ENCODE data around the gene HACL1. TPM values are rescaled to one million over a fixed set of nuclear protein-coding genes. Genes with fewer than 3 reads are reported as not detected.

The HACL1 gene
- total and polyA plus RNA-seq, 4 experiments from 2014 or later: 36.8 to 44.4 (median 40.6) TPM

- H3K27me3 Mint-ChIP-seq: no peaks in the 10 kb centered on the region
- Histone ChIP-seq H3K27me3 (ENCODE audit: insufficient read depth, low read length) (no peaks in the 10 kb centered on the region), H3K9me3 (ENCODE audit: control insufficient read depth in 1 of 2, low read length in 2 of 2) (no peaks in the 10 kb centered on the region), H3K4me3 (ENCODE audit: low read length in 2 of 2) (peak overlapping the region; percentile 65 to 100), H3K27ac (ENCODE audit: low read depth, low read length) (peak overlapping the region; percentile 83), H3K4me1 (ENCODE audit: insufficient read depth, low read length) (peaks cover 37% of the 10 kb centered on the region), H3K36me3 (ENCODE audit: insufficient read depth, low read length) (peaks cover 14% of the 10 kb centered on the region)
- intact Hi-C loops (cut with micrococcal nuclease): loop anchor here (5.0 kb wide), 2 partner anchors 255 to 655 kb away; partner anchors contain the start of gene NR2C2
- peaks cover 31 to 68% (median 49%) of the 10 kb centered on the region in 4 donors for H3K4me1 Mint-ChIP-seq
- CTCF ChIA-PET (ENCODE audit: partially characterized antibody): interaction anchor here (1.0 to 1.9 kb wide), 3 partner anchors 9 to 210 kb away, joined by 4 to 8 read pairs (median 5); no protein-coding TSS in a partner anchor
- peak overlapping the region; percentile 94 to 100 (median 99) for H3K27ac Mint-ChIP-seq
- peaks cover 52 to 53% of the 10 kb centered on the region in 2 donors for H3K36me3 Mint-ChIP-seq
- peaks cover 0 to 2% (median 0%) of the 10 kb centered on the region in 8 donors for H3K9me3 Mint-ChIP-seq
- no peak for DNase-seq
- peak overlapping the region; percentile 97 to 100 (median 100) for H3K4me3 Mint-ChIP-seq
- POLR2A ChIA-PET (ENCODE audit: partially characterized antibody): interaction anchor here (0.6 to 2.1 kb wide), 19 partner anchors 9 to 1242 kb away, joined by 3 to 16 read pairs (median 4); partner anchors contain the start of genes CAPN7, CCDC174, DPH3 and RBSN
Measured at GRCh38 chr3:15602146-15602536, 772 bp upstream of the HACL1 start.

DNA sequence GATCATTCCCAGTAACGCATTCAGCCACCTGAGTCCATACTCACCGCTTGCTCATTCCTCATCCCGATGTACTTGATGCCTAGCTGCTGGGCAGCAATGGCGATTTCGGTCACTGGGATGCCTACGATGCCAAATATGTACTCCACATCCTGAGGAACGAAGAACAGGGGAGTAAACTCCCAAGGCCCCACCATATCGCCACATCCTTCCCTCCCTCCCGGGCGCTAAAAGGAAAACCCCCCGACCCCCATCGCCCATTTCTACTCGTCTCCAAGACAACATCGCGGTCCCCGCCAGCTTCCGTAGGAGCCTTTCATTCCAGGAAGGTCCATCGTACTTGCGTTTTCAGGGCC lies 347 bp downstream of the HACL1 start:
- DNase-seq: no peak
- intact Hi-C loops (cut with micrococcal nuclease): loop anchor here (1.0 to 5.0 kb wide), 7 partner anchors 23 to 664 kb away; partner anchors contain the start of genes CAPN7, NR2C2, OXNAD1 and RBSN
- Mint-ChIP-seq H3K27me3 (no peaks in the 10 kb centered on the region), H3K4me1 (peaks cover 33 to 70% (median 50%) of the 10 kb centered on the region in 4 donors), H3K9me3 (peaks cover 0 to 2% (median 0%) of the 10 kb centered on the region in 8 donors), H3K4me3 (peak overlapping the region; percentile 97 to 100 (median 100)), H3K36me3 (peaks cover 51 to 60% of the 10 kb centered on the region in 2 donors), H3K27ac (peak overlapping the region; percentile 94 to 100 (median 99))
- no peaks in the 10 kb centered on the region for H3K9me3 ChIP-seq (ENCODE audit: control insufficient read depth in 1 of 2, low read length in 2 of 2)
- peaks cover 37% of the 10 kb centered on the region for H3K4me1 ChIP-seq (ENCODE audit: insufficient read depth, low read length)
- ChIA-PET CTCF (ENCODE audit: partially characterized antibody) (interaction anchor here (1.1 to 1.9 kb wide), 4 partner anchors 10 to 396 kb away, joined by 3 to 8 read pairs (median 4); no protein-coding TSS in a partner anchor), POLR2A (ENCODE audit: partially characterized antibody) (interaction anchor here (0.8 to 2.1 kb wide), 18 partner anchors 10 to 1243 kb away, joined by 3 to 16 read pairs (median 5); partner anchors contain the start of genes CAPN7, CCDC174 and RBSN)
- peak overlapping the region; percentile 65 to 86 for H3K4me3 ChIP-seq (ENCODE audit: low read length in 2 of 2)
- H3K27me3 ChIP-seq (ENCODE audit: insufficient read depth, low read length): no peaks in the 10 kb centered on the region
- peaks cover 21% of the 10 kb centered on the region for H3K36me3 ChIP-seq (ENCODE audit: insufficient read depth, low read length)
- peak overlapping the region; percentile 83 for H3K27ac ChIP-seq (ENCODE audit: low read depth, low read length)

- H3K27ac ChIP-seq (ENCODE audit: low read depth, low read length): no peak overlapping the region
- Mint-ChIP-seq H3K27ac (peak overlapping the region in 2 of 7 donors; percentile 29 to 37), H3K4me3 (no peak overlapping the region), H3K36me3 (peaks cover 35 to 45% of the 10 kb centered on the region in 2 donors), H3K9me3 (no peaks in the 10 kb centered on the region), H3K27me3 (no peaks in the 10 kb centered on the region), H3K4me1 (peaks cover 23 to 40% (median 31%) of the 10 kb centered on the region in 4 donors)
- peaks cover 29% of the 10 kb centered on the region for H3K36me3 ChIP-seq (ENCODE audit: insufficient read depth, low read length)
- H3K4me3 ChIP-seq (ENCODE audit: low read length in 2 of 2): no peak overlapping the region
- H3K4me1 ChIP-seq (ENCODE audit: insufficient read depth, low read length): peaks cover 27% of the 10 kb centered on the region
- intact Hi-C loops (cut with micrococcal nuclease): no loop called here
- ChIA-PET POLR2A (ENCODE audit: partially characterized antibody) (no interaction called here), CTCF (ENCODE audit: partially characterized antibody) (no interaction called here)
- no peak for DNase-seq
- H3K9me3 ChIP-seq (ENCODE audit: control insufficient read depth in 1 of 2, low read length in 2 of 2): no peaks in the 10 kb centered on the region
- H3K27me3 ChIP-seq (ENCODE audit: insufficient read depth, low read length): no peaks in the 10 kb centered on the region
Measured at GRCh38 chr3:15595955-15596354, 5.4 kb downstream of the HACL1 start.

GRCh38 chr3:15592968-15593367 lies 8.4 kb downstream of the HACL1 start:
- no peak for DNase-seq
- POLR2A ChIA-PET (ENCODE audit: partially characterized antibody): interaction anchor here (0.6 kb wide), 1 partner anchor 73 kb away, joined by 3 read pairs; no protein-coding TSS in a partner anchor
- H3K36me3 ChIP-seq (ENCODE audit: insufficient read depth, low read length): peaks cover 20% of the 10 kb centered on the region
- Mint-ChIP-seq H3K27ac (no peak overlapping the region), H3K27me3 (no peaks in the 10 kb centered on the region), H3K4me3 (no peak overlapping the region), H3K9me3 (no peaks in the 10 kb centered on the region), H3K4me1 (peaks cover 0 to 10% (median 8%) of the 10 kb centered on the region in 4 donors), H3K36me3 (peaks cover 33 to 40% of the 10 kb centered on the region in 2 donors)
- H3K27ac ChIP-seq (ENCODE audit: low read depth, low read length): no peak overlapping the region
- no peaks in the 10 kb centered on the region for H3K4me1 ChIP-seq (ENCODE audit: insufficient read depth, low read length)
- H3K27me3 ChIP-seq (ENCODE audit: insufficient read depth, low read length): no peaks in the 10 kb centered on the region
- H3K9me3 ChIP-seq (ENCODE audit: control insufficient read depth in 1 of 2, low read length in 2 of 2): no peaks in the 10 kb centered on the region
- no peak overlapping the region for H3K4me3 ChIP-seq (ENCODE audit: low read length in 2 of 2)
- intact Hi-C loops (cut with micrococcal nuclease): no loop called here
- CTCF ChIA-PET (ENCODE audit: partially characterized antibody): no interaction called here

DNA sequence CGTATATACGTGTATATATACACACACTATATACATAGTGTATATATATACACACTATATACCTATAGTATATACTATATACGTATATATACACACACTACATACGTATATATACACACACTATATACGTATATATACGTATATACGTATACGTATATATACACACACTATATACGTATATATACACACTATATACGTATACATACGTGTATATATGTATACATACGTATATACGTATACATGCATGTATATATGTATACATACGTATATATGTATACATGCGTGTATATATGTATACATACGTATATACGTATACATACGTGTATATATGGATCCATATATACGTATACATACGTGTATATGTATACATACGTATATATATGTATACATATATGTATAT lies 9.4 kb downstream of the HACL1 start:
- no peaks in the 10 kb centered on the region for H3K4me1 ChIP-seq (ENCODE audit: insufficient read depth, low read length)
- POLR2A ChIA-PET (ENCODE audit: partially characterized antibody): no interaction called here
- no peak for DNase-seq
- peaks cover 0 to 4% (median under 1%) of the 10 kb centered on the region in 4 donors for H3K4me1 Mint-ChIP-seq
- intact Hi-C loops (cut with micrococcal nuclease): no loop called here
- no peaks in the 10 kb centered on the region for H3K27me3 Mint-ChIP-seq
- H3K4me3 ChIP-seq (ENCODE audit: low read length in 2 of 2): no peak overlapping the region
- peaks cover 19% of the 10 kb centered on the region for H3K36me3 ChIP-seq (ENCODE audit: insufficient read depth, low read length)
- no peaks in the 10 kb centered on the region for H3K27me3 ChIP-seq (ENCODE audit: insufficient read depth, low read length)
- H3K27ac Mint-ChIP-seq: no peak overlapping the region
- no peaks in the 10 kb centered on the region for H3K9me3 Mint-ChIP-seq
- H3K9me3 ChIP-seq (ENCODE audit: control insufficient read depth in 1 of 2, low read length in 2 of 2): no peaks in the 10 kb centered on the region
- CTCF ChIA-PET (ENCODE audit: partially characterized antibody): no interaction called here
- no peak overlapping the region for H3K27ac ChIP-seq (ENCODE audit: low read depth, low read length)
- peaks cover 25 to 30% of the 10 kb centered on the region in 2 donors for H3K36me3 Mint-ChIP-seq
- H3K4me3 Mint-ChIP-seq: no peak overlapping the region

DNA sequence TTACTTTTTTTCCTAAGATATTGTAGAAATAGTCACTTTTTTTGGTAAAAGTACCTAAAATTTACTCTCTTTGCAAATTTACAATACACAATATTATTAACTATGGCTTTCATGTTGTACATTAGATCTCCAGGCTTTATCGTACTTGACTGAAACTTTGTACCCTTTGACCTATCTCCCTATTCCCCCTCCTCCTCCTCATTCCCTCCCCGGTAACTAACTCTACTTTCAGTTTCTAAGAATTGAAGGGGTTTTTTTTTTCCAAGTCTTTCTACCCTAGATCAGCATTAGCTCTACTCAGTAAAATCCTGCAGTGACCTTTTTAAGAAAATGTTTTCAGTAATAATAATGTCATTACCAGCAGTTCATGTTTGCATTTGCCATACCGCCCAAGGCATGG lies 10.1 kb downstream of the HACL1 start:
- H3K4me3 ChIP-seq (ENCODE audit: low read length in 2 of 2): no peak overlapping the region
- Mint-ChIP-seq H3K4me3 (no peak overlapping the region), H3K4me1 (peaks cover 0 to 5% (median under 1%) of the 10 kb centered on the region in 4 donors), H3K27ac (no peak overlapping the region), H3K9me3 (no peaks in the 10 kb centered on the region), H3K27me3 (no peaks in the 10 kb centered on the region), H3K36me3 (peaks cover 26 to 29% of the 10 kb centered on the region in 2 donors)
- no peaks in the 10 kb centered on the region for H3K9me3 ChIP-seq (ENCODE audit: control insufficient read depth in 1 of 2, low read length in 2 of 2)
- intact Hi-C loops (cut with micrococcal nuclease): no loop called here
- POLR2A ChIA-PET (ENCODE audit: partially characterized antibody): no interaction called here
- H3K27ac ChIP-seq (ENCODE audit: low read depth, low read length): no peak overlapping the region
- CTCF ChIA-PET (ENCODE audit: partially characterized antibody): no interaction called here
- H3K36me3 ChIP-seq (ENCODE audit: insufficient read depth, low read length): peaks cover 19% of the 10 kb centered on the region
- no peak for DNase-seq
- no peaks in the 10 kb centered on the region for H3K4me1 ChIP-seq (ENCODE audit: insufficient read depth, low read length)
- no peaks in the 10 kb centered on the region for H3K27me3 ChIP-seq (ENCODE audit: insufficient read depth, low read length)

DNA sequence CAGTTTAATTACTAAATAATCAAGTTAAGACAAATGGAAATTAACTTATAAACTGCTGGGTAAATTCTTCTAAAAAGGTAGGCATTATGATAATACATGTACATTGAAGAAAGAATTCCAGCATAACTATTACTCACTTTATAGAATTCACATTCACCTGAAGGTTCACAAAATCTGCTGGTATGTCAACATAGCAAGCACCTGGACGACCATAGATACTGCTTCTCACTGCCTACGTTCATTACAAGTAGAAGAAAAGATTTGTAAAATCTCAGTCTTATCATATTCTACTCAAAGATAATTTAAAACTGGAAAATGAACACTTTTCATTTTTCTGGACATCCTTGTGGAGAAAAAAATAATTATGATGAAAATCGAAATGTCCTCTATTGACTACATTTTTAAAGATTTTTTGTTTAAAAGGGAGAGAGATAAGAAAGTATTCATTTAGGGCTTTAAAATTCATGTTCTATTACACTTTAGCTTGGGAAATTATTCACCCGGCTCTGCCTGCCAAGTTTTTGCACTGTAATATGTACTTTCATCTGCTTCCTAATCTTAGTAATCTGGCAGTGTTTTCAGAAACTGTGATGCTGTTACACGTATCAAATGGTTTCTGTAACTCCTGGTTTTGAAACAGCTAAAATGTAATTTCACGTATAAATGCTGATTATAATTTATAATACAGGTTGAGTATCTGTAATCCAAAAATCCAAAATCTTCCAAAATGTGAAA lies 16.1 kb downstream of the HACL1 start:
- DNase-seq: no peak
- Histone ChIP-seq H3K27me3 (ENCODE audit: insufficient read depth, low read length) (no peaks in the 10 kb centered on the region), H3K4me1 (ENCODE audit: insufficient read depth, low read length) (no peaks in the 10 kb centered on the region), H3K9me3 (ENCODE audit: control insufficient read depth in 1 of 2, low read length in 2 of 2) (no peaks in the 10 kb centered on the region), H3K27ac (ENCODE audit: low read depth, low read length) (no peak overlapping the region), H3K36me3 (ENCODE audit: insufficient read depth, low read length) (peaks cover 34% of the 10 kb centered on the region), H3K4me3 (ENCODE audit: low read length in 2 of 2) (no peak overlapping the region)
- H3K36me3 Mint-ChIP-seq: peaks cover 44 to 59% of the 10 kb centered on the region in 2 donors
- POLR2A ChIA-PET (ENCODE audit: partially characterized antibody): no interaction called here
- no peaks in the 10 kb centered on the region for H3K9me3 Mint-ChIP-seq
- peaks cover 0 to 8% (median 4%) of the 10 kb centered on the region in 4 donors for H3K4me1 Mint-ChIP-seq
- no peak overlapping the region for H3K4me3 Mint-ChIP-seq
- H3K27ac Mint-ChIP-seq: no peak overlapping the region
- CTCF ChIA-PET (ENCODE audit: partially characterized antibody): no interaction called here
- H3K27me3 Mint-ChIP-seq: no peaks in the 10 kb centered on the region
- intact Hi-C loops (cut with micrococcal nuclease): no loop called here

All from CD4-positive, alpha-beta memory T cell (primary cell).